OCI-LY3 (cell line): ENCODE data around the gene ATP2A3.

Source experiments
- EZH2phosphoT487 ChIP-seq: fragments of 200-600 bp; shearing (Covaris generic); IDR thresholded peaks from 2 replicates; pipeline ENCODE4 v1.6.1; 2018; ENCODE audit warnings: antibody characterized with exemption, mixed run types, low read depth
- TF ChIP-seq, protein P1 (sequence below): fragments of 200-600, 300-600 bp; sonication (generic); IDR thresholded peaks from 2 replicates; pipeline ENCODE4 v1.5.1; 2014; ENCODE audit warnings: antibody characterized with exemption, low read length, low read depth

DNA sequence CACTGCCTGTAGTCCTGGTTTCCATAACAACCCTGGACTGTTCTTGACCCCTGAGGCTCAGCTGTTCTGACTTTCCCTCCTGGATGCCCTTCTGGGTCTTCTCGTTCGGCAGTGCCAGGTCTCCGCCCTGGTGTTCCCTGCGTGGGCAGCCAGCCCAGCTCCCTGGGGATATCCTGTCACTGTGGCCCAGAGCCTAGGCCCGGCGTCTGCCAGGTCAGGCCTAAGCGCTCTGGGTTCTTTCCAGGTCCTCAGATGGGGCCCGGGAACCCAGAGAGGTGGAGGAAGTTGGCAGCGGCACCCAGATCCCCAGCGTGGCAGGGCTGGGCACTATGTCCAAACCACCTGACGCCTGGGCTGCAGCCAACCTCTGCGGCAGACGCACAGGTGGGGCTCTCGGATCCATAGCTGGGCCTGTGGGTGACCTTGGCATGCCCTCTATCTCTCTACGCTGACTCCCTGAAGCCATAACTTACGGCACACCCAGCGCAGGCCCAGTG is 12.5 kb upstream of the ATP2A3 start:
- TF ChIP-seq, protein P1, sequence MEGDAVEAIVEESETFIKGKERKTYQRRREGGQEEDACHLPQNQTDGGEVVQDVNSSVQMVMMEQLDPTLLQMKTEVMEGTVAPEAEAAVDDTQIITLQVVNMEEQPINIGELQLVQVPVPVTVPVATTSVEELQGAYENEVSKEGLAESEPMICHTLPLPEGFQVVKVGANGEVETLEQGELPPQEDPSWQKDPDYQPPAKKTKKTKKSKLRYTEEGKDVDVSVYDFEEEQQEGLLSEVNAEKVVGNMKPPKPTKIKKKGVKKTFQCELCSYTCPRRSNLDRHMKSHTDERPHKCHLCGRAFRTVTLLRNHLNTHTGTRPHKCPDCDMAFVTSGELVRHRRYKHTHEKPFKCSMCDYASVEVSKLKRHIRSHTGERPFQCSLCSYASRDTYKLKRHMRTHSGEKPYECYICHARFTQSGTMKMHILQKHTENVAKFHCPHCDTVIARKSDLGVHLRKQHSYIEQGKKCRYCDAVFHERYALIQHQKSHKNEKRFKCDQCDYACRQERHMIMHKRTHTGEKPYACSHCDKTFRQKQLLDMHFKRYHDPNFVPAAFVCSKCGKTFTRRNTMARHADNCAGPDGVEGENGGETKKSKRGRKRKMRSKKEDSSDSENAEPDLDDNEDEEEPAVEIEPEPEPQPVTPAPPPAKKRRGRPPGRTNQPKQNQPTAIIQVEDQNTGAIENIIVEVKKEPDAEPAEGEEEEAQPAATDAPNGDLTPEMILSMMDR = no peak
- no peak for TF ChIP-seq EZH2phosphoT487
